GM12878 (cell line): Measurements from ENCODE around the gene SH3BP5. TPM values are rescaled to one million over a fixed set of nuclear protein-coding genes. Genes with fewer than 3 reads are reported as not detected.

Experiments
- ATAC-seq: fragments of 200-7000 bp; cut with Tn5 transposase; 3 replicates; pipeline ENCODE4 v1.9.1; 2020; ENCODE audit warnings: mild to moderate bottlenecking, moderate library complexity
- BruUV-seq: library from RNA; stranded (reverse); fragments of 400-500 nt; replicated peaks from 2 replicates; lab custom pipeline; 2021; lab: Mats Ljungman, UMichigan
- CTCF ChIA-PET: fragments of 300-600 bp; sonication (Branson Sonifier 250); formaldehyde crosslinking; extraction: SDS; loops from one replicate; lab custom pipeline; 2021; ENCODE audit warnings: inconsistent platforms; lab: Yijun Ruan, JAX
- POLR2A ChIA-PET: fragments of 350-600 bp; formaldehyde crosslinking; extraction: SDS; loops from one replicate; lab custom pipeline; 2021; ENCODE audit warnings: inconsistent platforms; lab: Charles Lee
- RAD21 ChIA-PET: fragments of 300-600 bp; sonication (Branson Sonifier 250); formaldehyde crosslinking; loops from one replicate; lab custom pipeline; 2023; ENCODE audit warnings: antibody characterized with exemption; ENCODE audit not compliant: unreplicated experiment; lab: Charles Lee
- SMC1A ChIA-PET: fragments of 300-600 bp; sonication (Branson Sonifier 250); formaldehyde crosslinking; loops from one replicate; lab custom pipeline; 2023; ENCODE audit not compliant: unreplicated experiment, uncharacterized antibody; lab: Charles Lee
- DNase-seq: peaks from one replicate; pipeline ENCODE4 v3.0.0-alpha.2; 2011; ENCODE audit warnings: low read depth, low spot score
- FAIRE-seq: peaks from 3 replicates; lab custom pipeline; 2011; peaks lifted over from hg19 to GRCh38; lab: Jason Lieb, UNC
- H2AFZ ChIP-seq: 2 replicates; pipeline ENCODE4 v1.6.0; 2011; ENCODE audit warnings: low read depth, low read length, control low read depth; ENCODE audit not compliant: control insufficient read depth
- H3K27ac ChIP-seq: 2 replicates; pipeline ENCODE4 v1.5.1; 2011; ENCODE audit warnings: control low read depth; ENCODE audit not compliant: control insufficient read depth, insufficient read depth
- H3K27me3 ChIP-seq, 2 experiments: replicated peaks in 1 of 2; 2 replicates each; pipeline versions ENCODE4 v1.6.0 to v1.6.1; 2011; ENCODE audit warnings: low read length in 1 of 2; ENCODE audit not compliant: control insufficient read depth in 2 of 2, insufficient read depth in 2 of 2
- H3K36me3 ChIP-seq, 2 experiments: 2 replicates each; pipeline ENCODE4 v1.5.1; 2011; ENCODE audit warnings: low read length in 1 of 2; ENCODE audit not compliant: control insufficient read depth in 2 of 2, insufficient read depth in 2 of 2
- H3K4me1 ChIP-seq: 2 replicates; pipeline ENCODE4 v1.6.1; 2011; ENCODE audit warnings: mild to moderate bottlenecking, low read length, moderate library complexity, mixed read lengths; ENCODE audit not compliant: control insufficient read depth, insufficient read depth
- H3K4me2 ChIP-seq: 2 replicates; pipeline ENCODE4 v1.6.0; 2011; ENCODE audit warnings: control low read depth; ENCODE audit not compliant: control insufficient read depth, insufficient read depth
- H3K4me3 ChIP-seq: fragments of 200-600 bp; sonication (generic); 2 replicates; pipeline ENCODE4 v1.5.1; 2016
- H3K79me2 ChIP-seq: 2 replicates; pipeline ENCODE4 v1.6.0; 2011; ENCODE audit warnings: low read length; ENCODE audit not compliant: control insufficient read depth, insufficient read depth
- H3K9ac ChIP-seq: 2 replicates; pipeline ENCODE4 v1.8.0; 2011; ENCODE audit warnings: low read length, control low read depth, mixed read lengths; ENCODE audit not compliant: control insufficient read depth, insufficient read depth
- H3K9me3 ChIP-seq: replicated peaks from 3 replicates; pipeline ENCODE4 v1.5.1; 2011; ENCODE audit warnings: mild to moderate bottlenecking, low read length; ENCODE audit not compliant: control insufficient read depth, insufficient read depth
- H4K20me1 ChIP-seq: 2 replicates; pipeline ENCODE4 v1.6.0; 2011; ENCODE audit not compliant: control insufficient read depth, insufficient read depth
- CUX1 ChIP-seq: IDR thresholded peaks from 2 replicates; pipeline ENCODE4 v1.6.1; 2012; ENCODE audit warnings: improper control_type of control experiment, low read depth, low read length; ENCODE audit not compliant: insufficient replicate concordance
- KDM1A ChIP-seq: fragments of 200-600 bp; sonication (generic); IDR thresholded peaks from 2 replicates; pipeline ENCODE4 v1.6.1; 2016; ENCODE audit warnings: borderline replicate concordance
- WGBS: methylation state at CpG from one replicate; pipeline ENCODE4 v1.1.6; 2016; ENCODE audit warnings: low lambda C conversion rate; ENCODE audit not compliant: insufficient replicate concordance, insufficient coverage; ENCODE audit errors: missing lambda C conversion rate; 5-methylcytosine and 5-hydroxymethylcytosine counted together
- in situ Hi-C: fragments of 300-500 bp; cut with MboI; formaldehyde crosslinking; loops from 9 replicates; pipeline ENCODE4 v1.14.3; 2018; ENCODE audit warnings: mixed read lengths
- intact Hi-C: fragments of 100-400 bp; cut with micrococcal nuclease; formaldehyde crosslinking; loops from one replicate; pipeline ENCODE4 v1.14.2; 2022; ENCODE audit not compliant: unreplicated experiment
- polyA plus RNA-seq, 11 experiments: library from polyadenylated mRNA; depleted of rRNA in 4 of 11; unstranded in 6 of 11; stranded (reverse) in 5 of 11; fragments of >200 nt; fragmentation: Nextera tagmentation in 4 of 11; fragmentation: Illumina TruSeq in 1 of 11; extraction: Ambion mirVana in 4 of 11; extraction: Trizol in 1 of 11; gene quantifications; 1 replicate in 1 of 11; 2 replicates in 10 of 11; pipeline versions ENCODE4 v1.2.1 to v1.2.3, GENCODE V29; 2011 to 2016; ENCODE audit warnings: inconsistent platforms in 2 of 11, missing spikeins in 2 of 11, low read depth in 1 of 11
- total RNA-seq, 4 experiments: library from RNA; depleted of rRNA in 3 of 4; stranded (reverse); fragments of >200 nt in 3 of 4; fragmentation: Illumina TruSeq in 1 of 4; extraction: Trizol in 1 of 4; gene quantifications; 2 replicates each; pipeline versions ENCODE4 v1.2.1 to v1.2.3, GENCODE V29; 2013 to 2021

SH3BP5 gene
- total and polyA plus RNA-seq, 10 of the 15 experiments (the other 5 are each of a cell fraction or from before 2014, with no cell fraction given), result 14.9 to 87.5 (median 43.7) TPM

GRCh38 chr3:15281817-15282216, 50.6 kb downstream of the SH3BP5 start (continued):
- TF ChIP-seq CUX1, result no peak

DNA sequence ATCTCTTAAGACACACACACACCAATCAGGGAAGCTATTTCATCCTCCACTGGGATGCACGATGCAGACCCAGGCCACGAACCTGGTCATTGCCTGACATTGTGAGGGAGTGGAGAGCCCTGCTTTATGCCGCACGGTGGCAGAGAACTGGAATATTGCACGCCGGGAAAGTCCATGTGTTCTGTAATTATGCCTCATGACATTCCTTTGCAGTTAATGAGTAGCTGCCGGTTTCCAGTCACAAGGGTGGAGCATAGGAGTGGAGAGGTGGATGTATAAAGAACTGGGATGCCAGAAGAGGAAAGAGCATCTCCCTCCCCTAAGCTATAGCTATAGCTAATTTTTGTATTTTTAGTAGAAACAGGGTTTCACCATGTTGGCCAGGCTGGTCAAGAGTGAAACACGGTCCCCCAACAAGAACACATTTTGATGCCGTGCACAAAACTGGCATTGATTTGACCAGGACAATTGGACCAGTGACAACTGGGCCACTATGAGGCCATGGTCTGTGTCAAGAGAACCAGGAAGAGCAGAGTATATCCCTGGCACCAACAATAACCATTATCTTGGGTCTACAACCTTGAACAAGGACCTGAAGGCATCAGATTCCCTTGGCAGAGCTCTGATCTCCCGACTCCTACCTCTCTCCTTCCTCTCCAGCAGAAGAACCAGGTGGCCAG, 51.4 kb downstream of the SH3BP5 start:
- TF ChIP-seq KDM1A, result no peak
- ChIA-PET POLR2A (no interaction called here), SMC1A (interaction anchor here (0.6 to 3.7 kb wide), 6 partner anchors 9 to 276 kb away, joined by 3 to 27 read pairs (median 3); no protein-coding TSS in a partner anchor), RAD21 (interaction anchor here (1.5 to 1.9 kb wide), 2 partner anchors 13 to 124 kb away, joined by 6 to 8 read pairs; no protein-coding TSS in a partner anchor), CTCF (interaction anchor here (1.1 to 3.5 kb wide), 7 partner anchors 11 to 173 kb away, joined by 3 to 16 read pairs (median 7); partner anchors contain the start of gene SH3BP5)
- intact Hi-C loops (no loop called here), in situ Hi-C loops (no loop called here)
- Histone ChIP-seq H3K4me1 (peaks cover 22% of the 10 kb centered on the region), H3K27me3 (no peaks in the 10 kb centered on the region), H3K4me3 (no peak overlapping the region), H3K4me2 (no peak overlapping the region), H3K36me3 (peaks cover 0 to 14% of the 10 kb centered on the region in 2 experiments; a peak in 3 of 4 replicates), H3K9ac (no peak overlapping the region), H3K27ac (no peak overlapping the region), H3K79me2 (no peaks in the 10 kb centered on the region; the same call in 1 of the 2 replicates), H3K9me3 (no peaks in the 10 kb centered on the region), H4K20me1 (no peaks in the 10 kb centered on the region), H2AFZ (no peak overlapping the region)
- BruUV-seq, result no TSS peak
- 88% methylated on average over 10 of the region's 10 CpGs for WGBS
- DNase-seq (no peak), ATAC-seq (no peak), FAIRE-seq (no peak)
